H9 (cell line): Measurements from ENCODE around the gene KCNN3. TPM values are rescaled to one million over a fixed set of nuclear protein-coding genes. Genes with fewer than 3 reads are reported as not detected.
A peak's percentile ranks its signal among the peaks of the same experiment; 100 is the strongest.

Experiments used
- DNase-seq: peaks from one replicate; pipeline ENCODE4 v3.0.0-alpha.2; 2017
- H2AFZ ChIP-seq: one replicate; pipeline ENCODE4 v1.6.1; 2013; ENCODE audit warnings: mild to moderate bottlenecking, low read length, control low read depth, moderate library complexity
- H2AK5ac ChIP-seq: 2 replicates; pipeline ENCODE4 v1.6.1; 2013; ENCODE audit warnings: low read length, control low read depth, mixed read lengths; ENCODE audit not compliant: insufficient read length
- H2BK120ac ChIP-seq: one replicate; pipeline ENCODE4 v1.6.1; 2013; ENCODE audit warnings: low read depth, mild to moderate bottlenecking, low read length, control low read depth, inconsistent platforms; ENCODE audit not compliant: poor library complexity, severe bottlenecking
- H2BK12ac ChIP-seq: 2 replicates; pipeline ENCODE4 v1.6.1; 2013; ENCODE audit warnings: low read length, control low read depth, mixed read lengths, low read depth; ENCODE audit not compliant: insufficient read length
- H2BK15ac ChIP-seq: 2 replicates; pipeline ENCODE4 v1.6.1; 2013; ENCODE audit warnings: low read depth, low read length, control low read depth
- H2BK20ac ChIP-seq: one replicate; pipeline ENCODE4 v1.6.1; 2013; ENCODE audit warnings: low read depth, mild to moderate bottlenecking, low read length, control low read depth, inconsistent platforms; ENCODE audit not compliant: poor library complexity, severe bottlenecking
- H2BK5ac ChIP-seq: 2 replicates; pipeline ENCODE4 v1.6.1; 2013; ENCODE audit warnings: low read length, control low read depth, mixed read lengths; ENCODE audit not compliant: insufficient read length
- H3K14ac ChIP-seq: 2 replicates; pipeline ENCODE4 v1.6.1; 2013; ENCODE audit warnings: low read length, control low read depth; ENCODE audit not compliant: insufficient read depth
- H3K18ac ChIP-seq: 2 replicates; pipeline ENCODE4 v1.6.1; 2013; ENCODE audit warnings: low read depth, mild to moderate bottlenecking, mixed read lengths, low read length, control low read depth; ENCODE audit not compliant: insufficient read length
- H3K23ac ChIP-seq: 2 replicates; pipeline ENCODE4 v1.6.1; 2013; ENCODE audit warnings: low read length, control low read depth, mixed read lengths, low read depth; ENCODE audit not compliant: insufficient read length
- H3K23me2 ChIP-seq: 2 replicates; pipeline ENCODE4 v1.6.1; 2013; ENCODE audit warnings: low read depth, mild to moderate bottlenecking, mixed read lengths, low read length, control low read depth; ENCODE audit not compliant: insufficient read length, poor library complexity, severe bottlenecking
- H3K27ac ChIP-seq: 2 replicates; pipeline ENCODE4 v1.5.1; 2013; ENCODE audit warnings: low read length, control low read depth, mixed read lengths, low read depth; ENCODE audit not compliant: insufficient read length
- H3K27me3 ChIP-seq: 2 replicates; pipeline ENCODE4 v1.6.1; 2013; ENCODE audit warnings: low read length, control low read depth, inconsistent platforms; ENCODE audit not compliant: insufficient read depth
- H3K4ac ChIP-seq: 2 replicates; pipeline ENCODE4 v1.6.1; 2013; ENCODE audit warnings: low read depth, mild to moderate bottlenecking, control low read depth, inconsistent platforms, low read length, moderate library complexity
- H3K4me1 ChIP-seq: 2 replicates; pipeline ENCODE4 v1.6.1; 2013; ENCODE audit warnings: low read length, control low read depth, inconsistent platforms; ENCODE audit not compliant: insufficient read depth
- H3K4me2 ChIP-seq: 2 replicates; pipeline ENCODE4 v1.6.1; 2013; ENCODE audit warnings: low read length, control low read depth, mixed read lengths; ENCODE audit not compliant: insufficient read length, insufficient read depth
- H3K56ac ChIP-seq: 2 replicates; pipeline ENCODE4 v1.6.1; 2013; ENCODE audit warnings: low read depth, mild to moderate bottlenecking, mixed read lengths, low read length, control low read depth; ENCODE audit not compliant: insufficient read length
- H3K79me1 ChIP-seq: 2 replicates; pipeline ENCODE4 v1.6.1; 2013; ENCODE audit warnings: low read depth, mild to moderate bottlenecking, moderate library complexity, low read length, control low read depth, inconsistent platforms; ENCODE audit not compliant: insufficient read depth, poor library complexity, severe bottlenecking
- H3K79me2 ChIP-seq: 2 replicates; pipeline ENCODE4 v1.6.1; 2013; ENCODE audit warnings: low read length, control low read depth, inconsistent platforms; ENCODE audit not compliant: insufficient read depth
- H3K9ac ChIP-seq: 2 replicates; pipeline ENCODE4 v1.6.1; 2013; ENCODE audit warnings: low read length, control low read depth, mixed read lengths; ENCODE audit not compliant: insufficient read length; ENCODE audit errors: extremely low read depth
- H3K9me3 ChIP-seq: one replicate; pipeline ENCODE4 v1.6.1; 2013; ENCODE audit warnings: low read depth, low read length, inconsistent platforms; ENCODE audit not compliant: control insufficient read depth
- H3T11ph ChIP-seq: one replicate; pipeline ENCODE4 v1.6.1; 2013; ENCODE audit warnings: mild to moderate bottlenecking, low read length, control low read depth, inconsistent platforms
- H4K20me1 ChIP-seq: one replicate; pipeline ENCODE4 v1.6.1; 2013; ENCODE audit not compliant: control insufficient read depth, insufficient read length, insufficient read depth
- H4K5ac ChIP-seq: 2 replicates; pipeline ENCODE4 v1.6.1; 2013; ENCODE audit warnings: low read depth, mild to moderate bottlenecking, mixed read lengths, low read length, control low read depth; ENCODE audit not compliant: insufficient read length
- H4K8ac ChIP-seq: replicated peaks from 2 replicates; pipeline ENCODE4 v1.6.1; 2013; ENCODE audit warnings: low read length, control low read depth, mixed read lengths, low read depth; ENCODE audit not compliant: insufficient read length
- H4K91ac ChIP-seq: 2 replicates; pipeline ENCODE4 v1.6.1; 2013; ENCODE audit warnings: low read depth, mild to moderate bottlenecking, moderate library complexity, mixed read lengths, low read length, control low read depth; ENCODE audit not compliant: insufficient read length
- H3K27ac Mint-ChIP-seq, 3 experiments: 2 replicates in 2 of 3; 3 replicates in 1 of 3; pipeline ENCODE4 v1.8.0; 2020 to 2021; ENCODE audit warnings: mixed read lengths in 3 of 3, mild to moderate bottlenecking in 1 of 3, moderate library complexity in 1 of 3
- H3K27me3 Mint-ChIP-seq: 2 replicates; pipeline ENCODE4 v1.8.0; 2021; ENCODE audit warnings: low read depth, mild to moderate bottlenecking, moderate library complexity, mixed read lengths
- H3K36me3 Mint-ChIP-seq, 3 experiments: 2 replicates in 2 of 3; 3 replicates in 1 of 3; pipeline ENCODE4 v1.8.0; 2020 to 2021; ENCODE audit warnings: low read depth in 3 of 3, mixed read lengths in 3 of 3; ENCODE audit not compliant: insufficient read depth in 1 of 3
- H3K4me1 Mint-ChIP-seq, 2 experiments: 2 replicates each; pipeline ENCODE4 v1.8.0; 2020; ENCODE audit warnings: mixed read lengths in 2 of 2
- H3K4me3 Mint-ChIP-seq, 2 experiments: 2 replicates in 1 of 2; 3 replicates in 1 of 2; pipeline ENCODE4 v1.8.0; 2020 to 2021; ENCODE audit warnings: mild to moderate bottlenecking in 2 of 2, mixed read lengths in 2 of 2, moderate library complexity in 1 of 2
- H3K9me3 Mint-ChIP-seq, 2 experiments: 2 replicates in 1 of 2; 3 replicates in 1 of 2; pipeline ENCODE4 v1.8.0; 2020; ENCODE audit warnings: mild to moderate bottlenecking in 2 of 2, mixed read lengths in 2 of 2, moderate library complexity in 1 of 2
- total RNA-seq: library from RNA; stranded (reverse); gene quantifications from 2 replicates; pipeline ENCODE4 v1.2.1, GENCODE V29; 2021
- TF ChIP-seq, protein P1 (sequence below): fragments of 200-600 bp; sonication (generic); conservative IDR thresholded peaks from 3 replicates; pipeline ENCODE4 v1.8.0; 2021; ENCODE audit warnings: antibody characterized with exemption, mild to moderate bottlenecking

KCNN3 gene
- total RNA-seq, 1 experiment from 2014 or later = 0.83 TPM

GRCh38 chr1:154697710-154698109, 172.4 kb downstream of the KCNN3 start:
- no peaks in the 10 kb centered on the region for H3K27me3 ChIP-seq
- Mint-ChIP-seq H3K27me3 (peaks cover 3% of the 10 kb centered on the region; the same call in 1 of the 2 replicates), H3K4me3 (no peak overlapping the region), H3K27ac (peak overlapping the region in 1 of 3 experiments; percentile 45; a peak in 1 of 7 replicates), H3K9me3 (no peaks in the 10 kb centered on the region; a peak in 1 of 5 replicates), H3K36me3 (no peaks in the 10 kb centered on the region), H3K4me1 (no peaks in the 10 kb centered on the region)
- TF ChIP-seq, protein P1, sequence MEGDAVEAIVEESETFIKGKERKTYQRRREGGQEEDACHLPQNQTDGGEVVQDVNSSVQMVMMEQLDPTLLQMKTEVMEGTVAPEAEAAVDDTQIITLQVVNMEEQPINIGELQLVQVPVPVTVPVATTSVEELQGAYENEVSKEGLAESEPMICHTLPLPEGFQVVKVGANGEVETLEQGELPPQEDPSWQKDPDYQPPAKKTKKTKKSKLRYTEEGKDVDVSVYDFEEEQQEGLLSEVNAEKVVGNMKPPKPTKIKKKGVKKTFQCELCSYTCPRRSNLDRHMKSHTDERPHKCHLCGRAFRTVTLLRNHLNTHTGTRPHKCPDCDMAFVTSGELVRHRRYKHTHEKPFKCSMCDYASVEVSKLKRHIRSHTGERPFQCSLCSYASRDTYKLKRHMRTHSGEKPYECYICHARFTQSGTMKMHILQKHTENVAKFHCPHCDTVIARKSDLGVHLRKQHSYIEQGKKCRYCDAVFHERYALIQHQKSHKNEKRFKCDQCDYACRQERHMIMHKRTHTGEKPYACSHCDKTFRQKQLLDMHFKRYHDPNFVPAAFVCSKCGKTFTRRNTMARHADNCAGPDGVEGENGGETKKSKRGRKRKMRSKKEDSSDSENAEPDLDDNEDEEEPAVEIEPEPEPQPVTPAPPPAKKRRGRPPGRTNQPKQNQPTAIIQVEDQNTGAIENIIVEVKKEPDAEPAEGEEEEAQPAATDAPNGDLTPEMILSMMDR = no peak
- no peak overlapping the region for H3K9ac ChIP-seq
- no peak overlapping the region for H3K27ac ChIP-seq
- H3K18ac ChIP-seq = no peak overlapping the region
- H2BK120ac ChIP-seq = no peak overlapping the region
- no peak for DNase-seq
- H3K79me2 ChIP-seq = no peaks in the 10 kb centered on the region
- no peaks in the 10 kb centered on the region for H3K4me1 ChIP-seq
- no peak overlapping the region for H4K91ac ChIP-seq
- no peak overlapping the region for H2BK5ac ChIP-seq
- H4K8ac ChIP-seq = no peak overlapping the region
- no peaks in the 10 kb centered on the region for H3K79me1 ChIP-seq
- H3K23ac ChIP-seq = no peak overlapping the region
- H3K4me2 ChIP-seq = no peak overlapping the region
- no peak overlapping the region for H3K56ac ChIP-seq
- no peak overlapping the region for H2BK20ac ChIP-seq
- H3K4ac ChIP-seq = no peak overlapping the region
- no peak overlapping the region for H3K14ac ChIP-seq
- H4K20me1 ChIP-seq = no peaks in the 10 kb centered on the region
- no peak overlapping the region for H2AFZ ChIP-seq
- no peaks in the 10 kb centered on the region for H3K23me2 ChIP-seq
- H2BK15ac ChIP-seq = no peak overlapping the region
- no peaks in the 10 kb centered on the region for H3K9me3 ChIP-seq
- no peak overlapping the region for H2AK5ac ChIP-seq
- H4K5ac ChIP-seq = no peak overlapping the region
- no peak overlapping the region for H2BK12ac ChIP-seq
- H3T11ph ChIP-seq = no peak overlapping the region
